HL-60 (cell line): Measurements from ENCODE around the gene UGT1A4.

Experiments used
- DNase-seq, 2 experiments: peaks; one replicate each; pipeline ENCODE4 v3.0.0-alpha.2; 2010 to 2020; ENCODE audit warnings: low read depth in 1 of 2, low spot score in 1 of 2
- H3K27ac ChIP-seq: fragments of 250-450 bp; sonication (Bioruptor Pico); replicated peaks from 2 replicates; pipeline ENCODE4 v1.5.1; 2020; ENCODE audit warnings: mild to moderate bottlenecking, moderate library complexity
- H3K27me3 ChIP-seq: fragments of 250-450 bp; sonication (Bioruptor Pico); 2 replicates; pipeline ENCODE4 v1.5.1; 2021; ENCODE audit warnings: mild to moderate bottlenecking, moderate library complexity; ENCODE audit not compliant: insufficient read depth, poor library complexity, severe bottlenecking
- H3K4me3 ChIP-seq: replicated peaks from 2 replicates; pipeline ENCODE4 v1.5.1; 2011; ENCODE audit warnings: mild to moderate bottlenecking, control low read depth, low read length; ENCODE audit not compliant: insufficient read depth
- GABPA ChIP-seq: IDR thresholded peaks from 2 replicates; pipeline ENCODE4 v1.6.1; 2012; ENCODE audit warnings: low read depth
- POLR2AphosphoS5 ChIP-seq: IDR thresholded peaks from 2 replicates; pipeline ENCODE4 v1.6.1; 2012; ENCODE audit warnings: low read depth
- SPI1 ChIP-seq: IDR thresholded peaks from 2 replicates; pipeline ENCODE4 v1.6.1; 2012; ENCODE audit warnings: low read depth, mild to moderate bottlenecking, borderline replicate concordance
- TF ChIP-seq, protein P1 (sequence below): IDR thresholded peaks from one replicate; pipeline ENCODE4 v1.5.1; 2011; ENCODE audit warnings: low read length, control low read depth, inconsistent platforms; ENCODE audit not compliant: insufficient read depth
- TF ChIP-seq, protein P2 (sequence below): IDR thresholded peaks from 2 replicates; pipeline ENCODE4 v1.6.1; 2012; ENCODE audit warnings: low read depth; ENCODE audit not compliant: insufficient replicate concordance

UGT1A4 gene

DNA sequence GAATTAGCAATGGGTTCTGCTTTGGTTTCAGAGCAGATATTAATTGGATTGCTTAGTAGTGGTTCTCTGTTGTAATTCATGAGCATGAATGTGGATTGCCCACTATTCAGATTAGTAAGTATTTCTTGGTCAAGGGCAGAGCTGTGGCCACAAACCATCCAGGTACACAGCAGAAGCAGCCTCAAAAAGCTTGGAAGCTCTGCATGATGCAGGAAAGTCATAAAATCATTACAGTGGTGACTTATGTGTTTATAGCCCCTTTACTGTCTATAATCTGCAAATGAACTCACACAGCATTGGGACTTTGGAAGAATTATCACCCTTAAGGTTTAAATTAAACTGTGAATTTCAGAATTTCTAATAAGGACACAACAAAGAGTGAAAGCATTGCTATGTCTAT lies 39.6 kb downstream of the UGT1A4 start:
- TF ChIP-seq, protein P1, sequence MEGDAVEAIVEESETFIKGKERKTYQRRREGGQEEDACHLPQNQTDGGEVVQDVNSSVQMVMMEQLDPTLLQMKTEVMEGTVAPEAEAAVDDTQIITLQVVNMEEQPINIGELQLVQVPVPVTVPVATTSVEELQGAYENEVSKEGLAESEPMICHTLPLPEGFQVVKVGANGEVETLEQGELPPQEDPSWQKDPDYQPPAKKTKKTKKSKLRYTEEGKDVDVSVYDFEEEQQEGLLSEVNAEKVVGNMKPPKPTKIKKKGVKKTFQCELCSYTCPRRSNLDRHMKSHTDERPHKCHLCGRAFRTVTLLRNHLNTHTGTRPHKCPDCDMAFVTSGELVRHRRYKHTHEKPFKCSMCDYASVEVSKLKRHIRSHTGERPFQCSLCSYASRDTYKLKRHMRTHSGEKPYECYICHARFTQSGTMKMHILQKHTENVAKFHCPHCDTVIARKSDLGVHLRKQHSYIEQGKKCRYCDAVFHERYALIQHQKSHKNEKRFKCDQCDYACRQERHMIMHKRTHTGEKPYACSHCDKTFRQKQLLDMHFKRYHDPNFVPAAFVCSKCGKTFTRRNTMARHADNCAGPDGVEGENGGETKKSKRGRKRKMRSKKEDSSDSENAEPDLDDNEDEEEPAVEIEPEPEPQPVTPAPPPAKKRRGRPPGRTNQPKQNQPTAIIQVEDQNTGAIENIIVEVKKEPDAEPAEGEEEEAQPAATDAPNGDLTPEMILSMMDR, result no peak
- TF ChIP-seq POLR2AphosphoS5 (no peak), GABPA (no peak), SPI1 (no peak)
- TF ChIP-seq, protein P2, sequence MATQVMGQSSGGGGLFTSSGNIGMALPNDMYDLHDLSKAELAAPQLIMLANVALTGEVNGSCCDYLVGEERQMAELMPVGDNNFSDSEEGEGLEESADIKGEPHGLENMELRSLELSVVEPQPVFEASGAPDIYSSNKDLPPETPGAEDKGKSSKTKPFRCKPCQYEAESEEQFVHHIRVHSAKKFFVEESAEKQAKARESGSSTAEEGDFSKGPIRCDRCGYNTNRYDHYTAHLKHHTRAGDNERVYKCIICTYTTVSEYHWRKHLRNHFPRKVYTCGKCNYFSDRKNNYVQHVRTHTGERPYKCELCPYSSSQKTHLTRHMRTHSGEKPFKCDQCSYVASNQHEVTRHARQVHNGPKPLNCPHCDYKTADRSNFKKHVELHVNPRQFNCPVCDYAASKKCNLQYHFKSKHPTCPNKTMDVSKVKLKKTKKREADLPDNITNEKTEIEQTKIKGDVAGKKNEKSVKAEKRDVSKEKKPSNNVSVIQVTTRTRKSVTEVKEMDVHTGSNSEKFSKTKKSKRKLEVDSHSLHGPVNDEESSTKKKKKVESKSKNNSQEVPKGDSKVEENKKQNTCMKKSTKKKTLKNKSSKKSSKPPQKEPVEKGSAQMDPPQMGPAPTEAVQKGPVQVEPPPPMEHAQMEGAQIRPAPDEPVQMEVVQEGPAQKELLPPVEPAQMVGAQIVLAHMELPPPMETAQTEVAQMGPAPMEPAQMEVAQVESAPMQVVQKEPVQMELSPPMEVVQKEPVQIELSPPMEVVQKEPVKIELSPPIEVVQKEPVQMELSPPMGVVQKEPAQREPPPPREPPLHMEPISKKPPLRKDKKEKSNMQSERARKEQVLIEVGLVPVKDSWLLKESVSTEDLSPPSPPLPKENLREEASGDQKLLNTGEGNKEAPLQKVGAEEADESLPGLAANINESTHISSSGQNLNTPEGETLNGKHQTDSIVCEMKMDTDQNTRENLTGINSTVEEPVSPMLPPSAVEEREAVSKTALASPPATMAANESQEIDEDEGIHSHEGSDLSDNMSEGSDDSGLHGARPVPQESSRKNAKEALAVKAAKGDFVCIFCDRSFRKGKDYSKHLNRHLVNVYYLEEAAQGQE, result no peak
- Histone ChIP-seq H3K4me3 (no peak overlapping the region), H3K27ac (no peak overlapping the region), H3K27me3 (no peaks in the 10 kb centered on the region)
- DNase-seq, result no peak

DNA sequence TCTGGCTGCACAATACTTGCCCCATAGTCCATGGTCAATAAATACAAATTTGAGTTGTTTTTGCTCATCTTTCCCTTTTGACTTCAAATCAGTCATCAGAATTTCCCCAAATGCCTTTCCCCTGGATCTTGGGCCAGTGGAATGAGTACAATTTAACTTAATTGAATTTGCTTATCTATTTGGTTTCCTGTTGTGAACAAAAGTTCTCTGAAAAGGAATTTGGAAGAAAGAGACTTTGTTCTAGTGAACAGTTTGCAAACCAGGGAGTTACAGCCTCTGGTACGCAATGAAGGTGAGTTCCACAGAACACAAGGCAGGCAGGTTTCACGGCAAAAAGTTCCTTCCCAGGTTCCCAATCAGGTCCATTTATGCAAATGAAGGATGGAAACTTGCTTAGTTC lies 40.3 kb downstream of the UGT1A4 start:
- H3K27ac ChIP-seq, result no peak overlapping the region

DNA sequence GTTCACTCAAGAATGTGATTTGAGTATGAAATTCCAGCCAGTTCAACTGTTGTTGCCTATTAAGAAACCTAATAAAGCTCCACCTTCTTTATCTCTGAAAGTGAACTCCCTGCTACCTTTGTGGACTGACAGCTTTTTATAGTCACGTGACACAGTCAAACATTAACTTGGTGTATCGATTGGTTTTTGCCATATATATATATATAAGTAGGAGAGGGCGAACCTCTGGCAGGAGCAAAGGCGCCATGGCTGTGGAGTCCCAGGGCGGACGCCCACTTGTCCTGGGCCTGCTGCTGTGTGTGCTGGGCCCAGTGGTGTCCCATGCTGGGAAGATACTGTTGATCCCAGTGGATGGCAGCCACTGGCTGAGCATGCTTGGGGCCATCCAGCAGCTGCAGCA lies 41.5 kb downstream of the UGT1A4 start, which contains the start of gene UGT1A1:
UGT1A1 (plus strand) TSS at position 228 of the 400 bp plus-strand sequence; CDS start at position 246, 18 bp downstream.
- Histone ChIP-seq H3K4me3 (no peak within 1 kb of the TSS), H3K27me3 (no peaks in the 10 kb centered on the region), H3K27ac (no peak within 1 kb of the TSS)
- DNase-seq, result no peak
- no peak for TF ChIP-seq POLR2AphosphoS5
- TF ChIP-seq SPI1, result no peak
- no peak for TF ChIP-seq GABPA
- TF ChIP-seq, protein P2, result no peak
- TF ChIP-seq, protein P1, result no peak

More for the DNA sequence above, 40.3 kb downstream of the UGT1A4 start:
- no peak for DNase-seq
- TF ChIP-seq POLR2AphosphoS5 (no peak), SPI1 (no peak)
- TF ChIP-seq, protein P2, result no peak
- Histone ChIP-seq H3K27me3 (no peaks in the 10 kb centered on the region), H3K4me3 (no peak overlapping the region)
